ENCODE measurements around the gene GXYLT1.

GRCh38 chr12:42103155-42103554 lies 41.5 kb downstream of the GXYLT1 start:
- TF ChIP-seq POLR2AphosphoS5 (IDR thresholded peaks at IDR 0.05; ENCODE audit: borderline replicate concordance, low read depth, low read length) (no peak), EZH2 (IDR thresholded peaks at IDR 0.05) (no peak)
